ENCODE results near the gene GRK1.

GRCh38 chr13:113761136-113761535, 94.1 kb downstream of the GRK1 start:
- TF ChIP-seq EZH2 (IDR thresholded peaks at IDR 0.05; ENCODE audit: low read depth) (no peak), CTCF (conservative IDR thresholded peaks at IDR 0.05) (no peak)
